Dedifferentiated amniotic fluid mesenchymal stem cell (primary cell): ENCODE data around the gene ABR.
"Not testable (repeated sequence)": the region's sequence is repeated elsewhere in the genome, so short reads cannot be mapped to it uniquely, and the experiment has no call there.

Source experiments
- DNase-seq: peaks from one replicate; pipeline ENCODE4 v3.0.0-alpha.2; 2016; ENCODE audit errors: extremely low spot score

Gene ABR

DNA sequence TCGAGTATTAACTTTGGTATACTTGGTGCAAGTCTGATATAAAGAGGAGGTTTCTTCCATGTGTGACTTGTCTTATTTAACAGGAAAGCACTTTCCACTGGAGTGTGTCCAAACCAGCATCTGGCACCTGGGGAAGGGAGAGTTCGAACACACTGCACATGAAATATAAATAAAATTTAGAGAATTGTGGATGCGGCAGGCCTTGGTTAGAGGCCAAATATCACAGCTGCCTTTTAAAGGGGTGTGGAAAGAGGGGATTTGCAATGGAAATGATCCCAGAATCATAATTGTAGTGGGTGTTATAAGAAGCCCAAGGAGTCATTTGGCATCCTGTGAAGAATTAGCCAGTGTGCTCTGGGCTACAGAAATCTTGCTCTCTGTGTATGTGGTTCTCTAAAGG is 195.9 kb downstream of the ABR start:
- no peak for DNase-seq

DNA sequence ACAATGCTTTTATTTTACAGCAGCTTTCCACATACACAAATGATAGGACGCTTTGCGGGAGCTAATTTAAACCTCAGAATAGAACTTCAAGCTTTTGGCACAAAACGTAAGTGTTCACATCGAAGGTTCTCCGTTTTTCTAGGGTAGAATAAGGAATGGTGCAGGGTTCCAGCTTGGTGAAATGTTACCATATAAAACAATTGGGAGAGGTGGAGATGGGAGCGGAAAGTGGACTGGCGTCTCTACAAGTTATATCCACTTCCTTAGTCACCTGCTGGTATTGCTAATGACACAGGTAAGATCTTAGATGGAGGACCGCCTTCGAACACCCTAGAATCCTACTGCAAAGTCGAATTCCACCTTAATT is 198.5 kb downstream of the ABR start:
- DNase-seq = no peak

- DNase-seq = peak; percentile 94
Measured at GRCh38 chr17:980406-981291, 199.1 kb downstream of the ABR start.

DNA sequence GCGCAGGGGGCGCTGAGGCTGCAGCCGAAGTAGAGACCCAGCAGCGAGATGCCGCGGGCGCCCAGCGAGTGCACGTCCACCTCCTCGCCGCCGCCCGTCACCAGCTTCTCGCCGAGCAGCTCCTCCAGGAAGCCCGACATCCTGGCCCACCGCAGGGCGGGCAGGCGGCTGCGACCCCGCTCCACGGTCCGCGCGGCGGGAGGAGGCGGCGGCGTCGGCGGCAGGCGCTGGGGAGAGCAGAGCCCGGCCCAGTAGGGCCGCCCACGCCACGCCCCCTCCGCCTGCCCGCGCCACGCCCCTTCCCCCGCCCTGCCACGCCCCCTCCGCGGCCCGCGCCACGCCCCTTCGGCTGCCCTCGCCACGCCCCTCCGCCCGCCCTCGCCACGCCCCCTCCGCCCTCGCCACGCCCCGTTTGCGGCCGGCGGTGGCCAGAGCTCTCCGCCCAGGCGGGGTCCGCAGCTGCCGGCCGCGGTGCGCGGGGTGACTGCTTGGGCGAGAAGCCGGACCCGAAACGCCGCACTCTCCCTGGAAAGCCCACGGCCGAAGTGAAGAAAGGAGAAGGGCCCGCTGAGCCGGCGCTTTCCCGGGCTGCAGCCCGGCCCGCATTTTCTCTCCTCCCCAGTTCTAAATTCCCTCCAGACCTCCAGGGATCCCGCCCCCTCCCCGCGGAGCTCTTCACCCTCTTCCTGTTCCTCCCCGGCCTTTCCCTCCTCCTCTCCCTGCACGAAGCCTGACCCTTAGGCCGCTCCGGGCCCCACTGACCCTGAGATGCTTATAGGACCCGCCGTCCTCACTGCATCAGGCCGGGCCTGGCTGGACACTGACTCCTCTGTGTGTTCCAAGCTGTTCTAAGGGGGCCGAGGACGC is 200.0 kb downstream of the ABR start, which contains the start of gene NXN:
TSS of gene NXN (minus strand) at position 238 of the 867 bp plus-strand sequence.
- peak; percentile 74 for DNase-seq

GRCh38 chr17:979212-979538 is 200.6 kb downstream of the ABR start:
- no peak for DNase-seq

- no peak for DNase-seq
Measured at GRCh38 chr17:978103-979093, 201.4 kb downstream of the ABR start.

DNA sequence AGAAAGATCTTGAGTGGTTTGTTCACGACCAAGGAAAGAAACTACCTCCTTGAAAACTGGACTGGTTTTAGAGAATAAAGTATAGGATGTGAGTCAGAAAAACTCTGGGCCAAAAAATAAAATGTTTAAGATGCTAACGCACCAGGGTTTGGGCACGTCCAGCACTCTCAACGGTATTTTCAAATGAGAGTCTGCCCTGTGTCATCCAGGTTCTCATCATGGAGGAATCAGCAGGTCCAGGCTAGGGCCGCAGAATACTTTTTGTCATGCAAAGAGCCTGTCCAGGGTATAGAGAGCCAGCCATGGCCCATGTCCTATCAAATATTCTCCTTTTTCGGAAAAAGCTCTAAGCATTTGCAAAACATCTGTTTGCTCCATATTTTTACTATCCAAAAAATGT is 202.6 kb downstream of the ABR start:
- DNase-seq = peak; percentile 45

DNA sequence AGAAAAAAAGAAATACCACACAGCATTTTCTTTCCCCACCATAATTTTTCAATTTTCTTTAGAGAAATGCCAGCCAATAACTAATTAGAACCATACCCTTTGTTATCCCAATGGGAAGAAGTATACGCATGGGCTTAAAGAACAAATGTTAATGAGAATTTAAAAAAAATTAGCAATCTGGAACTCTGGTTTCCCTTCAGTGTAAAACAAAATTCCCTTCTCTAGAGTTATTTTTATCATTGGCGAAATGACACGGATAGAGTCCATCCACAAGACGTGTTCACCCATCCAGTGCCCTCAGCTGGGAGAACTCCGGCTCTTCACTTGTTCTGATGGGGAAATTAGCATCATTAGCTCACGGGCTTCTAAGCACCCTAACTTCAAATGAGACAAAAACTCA is 203.5 kb downstream of the ABR start:
- no peak for DNase-seq

GRCh38 chr17:975371-975915 is 204.3 kb downstream of the ABR start:
- DNase-seq = peak; percentile 40

DNA sequence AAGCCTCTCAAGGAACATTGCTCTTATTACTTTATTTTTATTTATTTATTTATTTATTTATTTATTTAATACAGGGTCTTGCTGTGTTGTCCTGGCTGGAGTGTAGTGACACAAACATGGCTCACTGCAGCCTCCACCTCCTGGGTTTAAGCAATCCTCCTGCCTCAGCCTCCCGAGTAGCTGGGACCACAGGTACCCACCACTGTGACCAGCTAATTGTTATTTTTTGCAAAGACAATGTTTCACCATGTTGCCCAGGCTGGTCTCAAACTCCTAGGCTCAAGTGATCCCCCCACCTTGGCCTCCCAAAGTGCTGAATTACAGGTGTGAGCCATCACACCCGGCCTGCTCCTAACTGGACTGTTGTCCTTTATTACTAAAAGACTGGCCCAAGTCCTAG is 205.0 kb downstream of the ABR start:
- not testable (repeated sequence) for DNase-seq

DNA sequence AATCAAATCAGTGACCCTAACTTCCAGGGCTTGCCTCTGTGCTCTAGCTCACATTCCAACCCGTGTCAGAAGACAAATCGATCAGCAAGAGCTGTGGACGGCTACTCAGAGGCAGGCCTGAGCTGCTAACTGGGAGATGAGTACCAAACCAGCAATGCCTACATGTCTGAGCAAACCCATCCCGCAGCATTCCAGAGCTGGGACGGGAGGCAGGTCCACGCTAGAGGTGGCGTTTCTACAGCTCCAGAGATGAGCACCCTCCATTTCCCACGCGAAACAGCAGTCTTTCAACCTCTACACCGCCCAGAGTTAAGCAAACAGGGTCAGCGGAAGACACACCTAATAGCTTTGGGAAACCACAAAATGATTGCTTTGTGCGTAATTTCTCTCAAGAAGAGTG is 206.7 kb downstream of the ABR start:
- no peak for DNase-seq

GRCh38 chr17:971861-972260 is 207.9 kb downstream of the ABR start:
- DNase-seq = not testable (repeated sequence)

DNA sequence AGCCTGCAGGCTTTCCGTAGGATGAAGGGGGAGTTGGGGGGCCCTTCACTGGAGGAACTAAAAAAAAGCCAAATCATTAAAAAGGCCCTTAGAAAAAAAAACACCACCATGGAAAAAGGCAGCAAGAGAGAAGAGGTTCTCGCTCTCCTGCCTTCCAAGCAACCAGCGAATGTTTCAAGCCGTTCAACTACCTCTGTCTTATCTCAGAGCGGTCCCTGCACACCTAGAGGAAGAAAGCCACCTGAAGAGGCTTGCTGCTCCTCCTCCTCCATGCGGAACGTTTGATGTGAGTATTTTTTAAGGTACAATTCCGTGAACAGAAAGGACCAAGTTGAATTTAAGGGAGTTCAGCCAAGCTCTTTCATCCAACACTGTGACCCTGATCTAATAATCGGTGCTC is 209.4 kb downstream of the ABR start:
- no peak for DNase-seq

- no peak for DNase-seq
Measured at GRCh38 chr17:969811-970355, 209.9 kb downstream of the ABR start.

- peak; percentile 64 for DNase-seq
Measured at GRCh38 chr17:968812-969730, 210.7 kb downstream of the ABR start.

DNA sequence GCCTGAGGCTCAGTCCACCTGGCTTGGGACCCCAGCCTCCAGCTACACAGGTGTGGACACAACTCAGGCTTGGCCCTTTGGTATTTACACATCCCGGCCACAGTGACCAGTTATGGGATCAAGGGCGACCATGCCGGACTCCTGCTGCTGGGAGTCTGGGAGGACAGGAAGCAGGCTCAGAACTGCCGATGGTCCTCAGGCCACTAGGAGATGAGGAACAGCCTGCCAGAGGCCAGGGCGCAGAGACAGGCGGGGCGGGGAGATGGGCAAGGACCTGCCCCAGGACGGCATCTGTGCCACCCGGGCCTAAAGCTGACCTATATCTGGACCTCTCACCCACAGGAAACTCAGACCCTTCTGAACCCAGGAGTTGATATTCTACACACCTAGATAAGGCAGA is 212.7 kb downstream of the ABR start:
- no peak for DNase-seq

DNA sequence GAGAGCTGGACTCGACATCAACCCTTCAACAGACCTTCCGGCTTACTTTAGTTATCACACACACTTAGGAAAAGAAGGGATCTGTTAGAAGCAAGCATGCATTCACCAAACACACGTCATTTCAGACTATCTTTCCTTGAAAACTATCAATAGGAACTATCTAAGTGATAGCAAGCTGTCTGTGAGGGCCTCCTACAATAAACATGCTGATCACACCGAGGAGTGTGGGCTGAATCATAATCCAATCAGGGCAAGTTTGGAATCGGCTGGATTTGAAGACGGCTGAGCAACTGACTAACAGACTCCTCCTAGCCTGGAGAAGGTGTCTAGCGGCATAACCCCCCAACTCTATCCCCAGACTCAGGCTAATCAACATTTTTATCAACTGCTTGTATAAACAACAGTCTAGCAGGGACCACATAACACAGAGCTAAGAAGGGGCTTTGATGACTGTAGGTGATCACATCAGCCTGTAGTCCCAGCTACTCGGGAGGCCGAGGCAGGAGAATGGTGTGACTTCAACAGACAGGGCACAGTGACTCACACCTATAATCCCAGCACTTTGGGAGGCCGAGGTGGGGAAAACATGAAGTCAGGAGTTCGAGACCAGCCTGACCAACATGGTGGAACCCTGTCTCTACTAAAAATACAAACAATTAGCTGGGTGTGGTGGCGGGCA is 214.3 kb downstream of the ABR start:
- DNase-seq = no peak

DNA sequence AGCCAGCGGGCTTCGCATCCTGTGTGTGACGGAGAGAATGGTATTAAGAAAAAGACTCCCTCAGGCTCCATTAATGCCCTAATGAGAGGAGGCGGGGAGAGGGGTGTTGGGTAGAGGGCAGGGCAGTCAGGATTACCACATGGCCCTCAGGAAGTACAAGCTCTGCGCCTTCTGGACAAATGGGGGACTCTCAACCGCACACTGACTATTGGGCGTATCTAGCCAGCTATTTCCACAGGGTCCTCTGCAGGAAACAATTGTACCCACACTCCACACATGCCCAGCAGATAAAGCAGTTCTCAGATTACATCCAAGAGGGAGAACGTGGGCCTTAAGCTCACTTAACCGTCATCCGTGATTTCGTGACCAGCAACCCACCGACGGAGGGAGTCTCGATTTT is 214.9 kb downstream of the ABR start:
- no peak for DNase-seq

DNA sequence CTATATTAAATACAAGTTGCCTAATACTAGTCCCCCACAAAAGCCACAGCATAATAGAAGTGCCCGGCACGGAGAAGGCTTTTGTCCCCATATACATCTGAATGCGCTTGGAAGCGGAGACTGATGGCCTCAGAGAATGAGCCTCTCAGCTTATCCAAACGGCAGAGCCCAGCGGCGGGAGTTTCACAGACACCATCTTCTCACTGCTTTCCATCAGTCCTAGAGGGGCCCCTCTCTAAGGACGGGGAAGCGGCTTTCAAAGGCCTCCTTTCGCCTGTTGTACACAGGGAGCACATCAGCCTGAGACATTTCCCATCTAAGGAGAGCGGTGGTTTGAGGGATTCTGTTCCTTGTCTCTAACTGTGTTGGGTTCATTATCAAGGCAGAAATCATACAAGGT is 217.1 kb downstream of the ABR start:
- no peak for DNase-seq

DNA sequence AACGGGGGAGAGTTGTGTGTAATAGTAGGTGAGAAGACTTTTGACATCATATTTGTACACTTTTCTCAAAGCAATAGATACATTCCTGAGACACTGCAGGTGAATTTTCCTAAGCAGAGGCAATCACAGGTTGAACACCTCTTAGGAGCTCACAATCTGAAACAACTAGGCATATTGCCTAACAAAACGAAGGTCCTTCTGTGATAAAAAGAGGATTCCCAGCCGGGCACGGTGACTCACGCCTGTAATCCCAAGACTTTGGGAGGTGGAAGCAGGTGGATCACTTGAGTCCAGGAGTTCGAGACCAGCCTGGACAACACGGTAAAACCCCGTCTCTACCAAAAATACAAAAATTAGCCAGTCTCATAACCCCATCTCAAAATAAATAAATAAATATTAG is 217.6 kb downstream of the ABR start:
- no peak for DNase-seq
